ENCODE results near the gene METTL26.

Gene METTL26

DNA sequence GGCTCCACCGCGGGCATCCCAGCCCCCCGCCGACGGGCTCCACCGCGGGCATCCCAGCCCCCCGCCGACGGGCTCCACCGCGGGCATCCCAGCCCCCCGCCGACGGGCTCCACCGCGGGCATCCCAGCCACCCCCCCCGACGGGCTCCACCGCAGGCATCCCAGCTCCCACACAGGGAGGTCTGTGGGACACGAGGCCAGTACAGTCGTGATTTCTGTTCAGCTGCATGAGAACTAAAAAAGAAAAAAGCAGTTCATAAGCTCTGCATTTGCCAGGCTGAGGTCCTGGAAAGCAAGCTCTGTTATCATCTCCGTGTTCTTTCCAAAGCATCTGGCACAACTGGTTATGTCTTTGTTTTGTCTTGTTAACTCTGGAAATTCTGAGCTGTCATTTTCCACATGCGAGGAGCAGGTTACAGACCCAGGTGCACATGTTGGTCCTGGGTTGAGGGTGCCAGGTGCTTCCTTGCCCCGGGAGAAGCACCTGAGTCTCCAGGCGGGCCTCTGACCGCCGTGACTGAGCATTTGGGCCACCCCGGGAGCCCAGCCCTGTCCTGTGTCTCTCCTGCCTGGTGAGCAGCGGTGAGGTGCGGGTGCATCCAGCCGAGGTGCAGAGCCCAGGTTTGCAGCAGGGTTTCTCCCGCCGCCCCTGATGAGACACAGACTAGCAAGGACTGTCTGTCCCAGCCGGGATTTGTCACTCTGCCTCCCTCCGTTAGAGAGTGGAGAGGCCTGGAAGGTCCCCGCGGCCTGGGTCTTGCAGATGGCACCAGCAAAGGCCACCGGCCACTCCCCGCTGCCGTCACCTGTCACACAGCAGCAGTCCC, 15.2 kb downstream of the METTL26 start:
- Histone ChIP-seq H3K27ac (no peak overlapping the region), H3K9ac (ENCODE audit: insufficient read length) (no peak overlapping the region), H3K9me3 (ENCODE audit: low read depth, low read length) (no peaks in the 10 kb centered on the region), H3K4me3 (no peak overlapping the region), H3K36me3 (ENCODE audit: insufficient read depth, low read length) (no peaks in the 10 kb centered on the region)
- DNase-seq (ENCODE audit: low read depth, low spot score) = no peak
- TF ChIP-seq FOXP2 (optimal IDR thresholded peaks at IDR 0.05; ENCODE audit: control extremely low read depth, extremely low read length, insufficient read depth) (no peak), EZH2 (IDR thresholded peaks at IDR 0.05) (no peak), POLR2AphosphoS5 (IDR thresholded peaks at IDR 0.05; ENCODE audit: borderline replicate concordance, low read depth, low read length) (no peak)

DNA sequence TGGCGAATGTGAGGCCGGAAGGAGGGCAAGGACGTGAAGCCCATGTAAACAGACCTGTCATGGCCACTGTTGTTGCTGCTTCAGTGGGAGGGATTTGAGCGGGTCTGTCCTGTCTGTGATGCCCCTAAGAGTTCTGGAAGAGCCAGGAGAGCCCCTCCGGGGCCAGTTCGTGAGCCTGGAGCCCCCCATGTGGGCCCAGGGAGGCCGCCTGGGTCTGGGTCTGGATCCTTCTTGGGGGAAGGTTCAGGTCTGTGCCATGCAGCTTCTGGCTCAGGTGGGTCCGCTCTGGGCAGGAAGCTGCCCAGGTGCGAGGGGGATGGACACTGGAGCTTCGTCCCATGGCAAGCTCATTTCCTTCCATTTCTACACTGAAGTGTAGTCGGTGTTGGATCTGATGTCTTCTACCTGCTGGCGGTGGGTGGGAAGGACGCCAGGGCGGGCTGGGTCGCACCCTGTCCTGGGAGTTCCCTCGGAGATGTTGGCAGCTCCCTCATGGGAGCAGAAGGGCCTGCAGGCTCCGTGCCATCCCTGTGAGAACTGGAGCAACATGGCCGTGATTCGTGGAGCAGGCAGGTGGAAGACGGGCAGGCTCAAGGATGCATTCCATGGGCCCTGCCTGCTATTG, 16.5 kb downstream of the METTL26 start:
- TF ChIP-seq FOXP2 (optimal IDR thresholded peaks at IDR 0.05; ENCODE audit: control extremely low read depth, extremely low read length, insufficient read depth) (no peak), POLR2AphosphoS5 (IDR thresholded peaks at IDR 0.05; ENCODE audit: borderline replicate concordance, low read depth, low read length) (no peak), EZH2 (IDR thresholded peaks at IDR 0.05) (no peak)
- no peak overlapping the region for H3K4me3 ChIP-seq
- no peak for DNase-seq (ENCODE audit: low read depth, low spot score)
- H3K27ac ChIP-seq = no peak overlapping the region
- no peak overlapping the region for H3K9ac ChIP-seq (ENCODE audit: insufficient read length)
- no peaks in the 10 kb centered on the region for H3K9me3 ChIP-seq (ENCODE audit: low read depth, low read length)
- H3K36me3 ChIP-seq (ENCODE audit: insufficient read depth, low read length) = no peaks in the 10 kb centered on the region

DNA sequence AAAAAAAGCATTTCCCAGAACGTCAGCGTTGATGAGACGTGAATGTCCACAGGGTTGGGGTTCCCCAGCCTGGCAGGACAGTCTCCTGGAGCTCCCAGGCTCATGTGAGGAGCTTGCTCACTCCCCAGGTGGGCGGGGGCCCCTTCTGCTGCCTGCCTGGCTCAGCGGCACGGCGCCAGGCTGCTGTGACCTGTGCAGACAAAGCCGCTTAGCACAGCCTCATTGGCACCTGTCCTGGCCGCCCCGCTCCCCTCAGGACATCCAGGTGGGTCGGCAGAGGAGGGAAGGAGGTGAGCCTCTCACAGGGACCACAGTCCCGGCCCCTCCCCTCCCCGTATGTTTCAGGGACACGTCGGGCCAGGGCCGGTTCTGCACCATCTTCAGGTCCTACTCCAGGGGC, 18.2 kb downstream of the METTL26 start:
- no peak for DNase-seq (ENCODE audit: low read depth, low spot score)
- no peaks in the 10 kb centered on the region for H3K36me3 ChIP-seq (ENCODE audit: insufficient read depth, low read length)
- H3K27ac ChIP-seq = no peak overlapping the region
- no peak overlapping the region for H3K9ac ChIP-seq (ENCODE audit: insufficient read length)
- no peak overlapping the region for H3K4me3 ChIP-seq
- no peaks in the 10 kb centered on the region for H3K9me3 ChIP-seq (ENCODE audit: low read depth, low read length)
- TF ChIP-seq EZH2 (IDR thresholded peaks at IDR 0.05) = no peak
- no peak for TF ChIP-seq FOXP2 (optimal IDR thresholded peaks at IDR 0.05; ENCODE audit: control extremely low read depth, extremely low read length, insufficient read depth)
- TF ChIP-seq POLR2AphosphoS5 (IDR thresholded peaks at IDR 0.05; ENCODE audit: borderline replicate concordance, low read depth, low read length) = no peak

DNA sequence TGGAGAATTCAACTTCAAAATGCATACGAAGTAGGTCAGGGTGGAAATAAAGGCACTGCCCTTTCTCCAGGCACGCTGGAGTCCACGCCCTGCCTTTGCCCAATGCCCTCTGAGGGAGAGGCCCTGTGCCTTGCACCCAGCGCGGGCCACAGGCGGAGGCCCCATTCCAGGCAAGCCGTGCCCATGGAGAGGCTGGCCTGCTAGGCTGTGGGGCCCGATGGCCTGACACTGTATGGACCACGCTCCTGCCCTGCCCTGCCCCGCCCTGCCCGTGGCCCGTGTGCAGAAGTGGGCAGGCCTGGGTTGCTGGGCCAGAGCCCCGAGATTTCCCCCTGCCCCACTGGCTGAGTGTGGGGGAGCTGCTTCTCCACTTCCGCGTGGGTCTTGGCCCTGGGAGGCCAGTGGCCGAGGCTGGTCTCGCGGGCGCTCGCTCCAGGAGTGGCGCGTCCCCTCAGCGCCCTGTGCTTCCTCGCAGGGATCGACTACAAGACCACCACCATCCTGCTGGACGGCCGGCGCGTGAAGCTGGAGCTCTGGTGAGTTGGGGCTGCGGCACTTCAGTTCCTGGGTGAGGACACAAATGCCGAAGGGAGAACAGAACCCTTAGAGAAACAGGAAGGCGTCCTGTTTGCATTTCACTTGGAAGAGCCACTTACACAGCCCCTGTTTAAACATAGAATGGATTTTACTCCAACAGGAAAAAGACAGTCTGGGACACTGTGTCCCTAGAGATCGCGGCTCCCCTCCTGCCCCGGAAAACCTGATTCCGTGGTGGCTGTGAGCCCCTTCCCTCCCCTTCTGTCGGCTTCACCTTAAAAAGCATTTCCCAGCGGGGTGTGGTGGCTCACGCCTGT, 19.1 kb downstream of the METTL26 start:
- no peak overlapping the region for H3K9ac ChIP-seq (ENCODE audit: insufficient read length)
- no peaks in the 10 kb centered on the region for H3K36me3 ChIP-seq (ENCODE audit: insufficient read depth, low read length)
- TF ChIP-seq POLR2AphosphoS5 (IDR thresholded peaks at IDR 0.05; ENCODE audit: borderline replicate concordance, low read depth, low read length) (no peak), FOXP2 (optimal IDR thresholded peaks at IDR 0.05; ENCODE audit: control extremely low read depth, extremely low read length, insufficient read depth) (no peak), EZH2 (IDR thresholded peaks at IDR 0.05) (no peak)
- no peak overlapping the region for H3K4me3 ChIP-seq
- H3K27ac ChIP-seq = no peak overlapping the region
- DNase-seq (ENCODE audit: low read depth, low spot score) = no peak
- H3K9me3 ChIP-seq (ENCODE audit: low read depth, low read length) = no peaks in the 10 kb centered on the region

GRCh38 chr16:615122-615521, 21.0 kb downstream of the METTL26 start:
- Histone ChIP-seq H3K9me3 (ENCODE audit: low read depth, low read length) (no peaks in the 10 kb centered on the region), H3K36me3 (ENCODE audit: insufficient read depth, low read length) (no peaks in the 10 kb centered on the region), H3K4me3 (no peak overlapping the region), H3K9ac (ENCODE audit: insufficient read length) (no peak overlapping the region), H3K27ac (no peak overlapping the region)
- no peak for DNase-seq (ENCODE audit: low read depth, low spot score)
- no peak for TF ChIP-seq FOXP2 (optimal IDR thresholded peaks at IDR 0.05; ENCODE audit: control extremely low read depth, extremely low read length, insufficient read depth)
- TF ChIP-seq EZH2 (IDR thresholded peaks at IDR 0.05) = no peak
- TF ChIP-seq POLR2AphosphoS5 (IDR thresholded peaks at IDR 0.05; ENCODE audit: borderline replicate concordance, low read depth, low read length) = no peak

GRCh38 chr16:610513-611381, 25.4 kb downstream of the METTL26 start:
- Histone ChIP-seq H3K9ac (ENCODE audit: insufficient read length) (no peak overlapping the region), H3K4me3 (no peak overlapping the region), H3K36me3 (ENCODE audit: insufficient read depth, low read length) (no peaks in the 10 kb centered on the region), H3K27ac (no peak overlapping the region), H3K9me3 (ENCODE audit: low read depth, low read length) (no peaks in the 10 kb centered on the region)
- TF ChIP-seq FOXP2 (optimal IDR thresholded peaks at IDR 0.05; ENCODE audit: control extremely low read depth, extremely low read length, insufficient read depth) (no peak), POLR2AphosphoS5 (IDR thresholded peaks at IDR 0.05; ENCODE audit: borderline replicate concordance, low read depth, low read length) (no peak), EZH2 (IDR thresholded peaks at IDR 0.05) (no peak)
- DNase-seq (ENCODE audit: low read depth, low spot score) = no peak

DNA sequence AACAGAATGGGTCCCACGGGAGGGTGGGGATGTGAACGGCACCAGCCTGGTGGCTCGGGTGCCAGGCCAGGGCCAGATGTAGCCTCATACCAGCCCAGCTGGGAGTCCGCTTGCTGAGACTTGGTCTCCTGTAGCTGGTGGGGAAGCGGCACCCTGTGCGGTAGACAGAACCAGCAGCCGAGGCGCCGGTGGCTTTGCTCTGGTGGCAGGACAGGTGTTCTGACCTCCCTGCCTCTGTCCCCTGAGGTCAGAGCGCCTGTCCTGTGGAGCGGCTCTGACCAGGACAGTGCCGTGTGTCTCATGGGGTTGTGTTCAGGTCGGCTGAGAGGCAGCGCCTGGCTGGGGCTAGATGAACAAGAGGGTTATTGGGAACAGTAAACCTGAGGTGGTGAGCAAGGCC, 26.1 kb downstream of the METTL26 start:
- Histone ChIP-seq H3K36me3 (ENCODE audit: insufficient read depth, low read length) (no peaks in the 10 kb centered on the region), H3K9me3 (ENCODE audit: low read depth, low read length) (no peaks in the 10 kb centered on the region), H3K27ac (no peak overlapping the region), H3K4me3 (no peak overlapping the region), H3K9ac (ENCODE audit: insufficient read length) (no peak overlapping the region)
- no peak for TF ChIP-seq POLR2AphosphoS5 (IDR thresholded peaks at IDR 0.05; ENCODE audit: borderline replicate concordance, low read depth, low read length)
- no peak for TF ChIP-seq FOXP2 (optimal IDR thresholded peaks at IDR 0.05; ENCODE audit: control extremely low read depth, extremely low read length, insufficient read depth)
- no peak for TF ChIP-seq EZH2 (IDR thresholded peaks at IDR 0.05)
- DNase-seq (ENCODE audit: low read depth, low spot score) = no peak
